ENCODE data around the gene AFTPH.

DNA sequence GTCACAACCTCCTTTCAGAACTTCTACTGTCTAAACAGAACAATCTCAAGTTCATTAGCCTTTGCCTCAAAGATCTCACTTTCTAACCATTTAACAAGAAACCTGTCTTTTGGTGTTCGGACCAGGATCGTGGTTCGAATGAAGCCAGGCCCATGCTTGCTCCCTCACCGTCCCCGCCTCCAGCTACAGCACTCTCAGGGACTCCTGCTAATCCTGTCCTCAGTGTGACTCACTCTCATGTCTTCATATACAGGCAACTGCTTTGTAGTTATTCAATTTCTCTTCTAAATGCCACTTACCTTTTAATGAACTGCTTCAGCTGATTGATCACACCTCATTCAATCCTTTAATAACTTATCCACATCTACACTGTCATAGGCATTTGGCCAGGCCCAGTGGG is 113.8 kb downstream of the AFTPH start:
- TF ChIP-seq CTCF (IDR thresholded peaks at IDR 0.05), result no peak
- TF ChIP-seq, protein P1, sequence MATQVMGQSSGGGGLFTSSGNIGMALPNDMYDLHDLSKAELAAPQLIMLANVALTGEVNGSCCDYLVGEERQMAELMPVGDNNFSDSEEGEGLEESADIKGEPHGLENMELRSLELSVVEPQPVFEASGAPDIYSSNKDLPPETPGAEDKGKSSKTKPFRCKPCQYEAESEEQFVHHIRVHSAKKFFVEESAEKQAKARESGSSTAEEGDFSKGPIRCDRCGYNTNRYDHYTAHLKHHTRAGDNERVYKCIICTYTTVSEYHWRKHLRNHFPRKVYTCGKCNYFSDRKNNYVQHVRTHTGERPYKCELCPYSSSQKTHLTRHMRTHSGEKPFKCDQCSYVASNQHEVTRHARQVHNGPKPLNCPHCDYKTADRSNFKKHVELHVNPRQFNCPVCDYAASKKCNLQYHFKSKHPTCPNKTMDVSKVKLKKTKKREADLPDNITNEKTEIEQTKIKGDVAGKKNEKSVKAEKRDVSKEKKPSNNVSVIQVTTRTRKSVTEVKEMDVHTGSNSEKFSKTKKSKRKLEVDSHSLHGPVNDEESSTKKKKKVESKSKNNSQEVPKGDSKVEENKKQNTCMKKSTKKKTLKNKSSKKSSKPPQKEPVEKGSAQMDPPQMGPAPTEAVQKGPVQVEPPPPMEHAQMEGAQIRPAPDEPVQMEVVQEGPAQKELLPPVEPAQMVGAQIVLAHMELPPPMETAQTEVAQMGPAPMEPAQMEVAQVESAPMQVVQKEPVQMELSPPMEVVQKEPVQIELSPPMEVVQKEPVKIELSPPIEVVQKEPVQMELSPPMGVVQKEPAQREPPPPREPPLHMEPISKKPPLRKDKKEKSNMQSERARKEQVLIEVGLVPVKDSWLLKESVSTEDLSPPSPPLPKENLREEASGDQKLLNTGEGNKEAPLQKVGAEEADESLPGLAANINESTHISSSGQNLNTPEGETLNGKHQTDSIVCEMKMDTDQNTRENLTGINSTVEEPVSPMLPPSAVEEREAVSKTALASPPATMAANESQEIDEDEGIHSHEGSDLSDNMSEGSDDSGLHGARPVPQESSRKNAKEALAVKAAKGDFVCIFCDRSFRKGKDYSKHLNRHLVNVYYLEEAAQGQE (IDR thresholded peaks at IDR 0.05; ENCODE audit: insufficient read depth in 1 of 2, low read depth in 2 of 2, low read length in 1 of 2), result no peak
- TF ChIP-seq POLR2AphosphoS5 (IDR thresholded peaks at IDR 0.05; ENCODE audit: low read depth, low read length), result no peak
